DOHH2 (cell line): ENCODE measurements around the gene FASTK.

Experiments
- EZH2phosphoT487 ChIP-seq: fragments of 200-600 bp; sonication (generic); IDR thresholded peaks from 2 replicates; pipeline ENCODE4 v1.6.1; 2017; ENCODE audit warnings: borderline replicate concordance, mild to moderate bottlenecking, antibody characterized with exemption, low read length, moderate library complexity, mixed read lengths
- TF ChIP-seq, protein P1 (sequence below): fragments of 200-600 bp; sonication (generic); IDR thresholded peaks from one replicate; pipeline ENCODE4 v1.5.1; 2014; ENCODE audit warnings: antibody characterized with exemption, mild to moderate bottlenecking, low read depth, low read length; ENCODE audit not compliant: poor library complexity, severe bottlenecking

GRCh38 chr7:151071032-151071866, 9.4 kb downstream of the FASTK start:
- TF ChIP-seq, protein P1, sequence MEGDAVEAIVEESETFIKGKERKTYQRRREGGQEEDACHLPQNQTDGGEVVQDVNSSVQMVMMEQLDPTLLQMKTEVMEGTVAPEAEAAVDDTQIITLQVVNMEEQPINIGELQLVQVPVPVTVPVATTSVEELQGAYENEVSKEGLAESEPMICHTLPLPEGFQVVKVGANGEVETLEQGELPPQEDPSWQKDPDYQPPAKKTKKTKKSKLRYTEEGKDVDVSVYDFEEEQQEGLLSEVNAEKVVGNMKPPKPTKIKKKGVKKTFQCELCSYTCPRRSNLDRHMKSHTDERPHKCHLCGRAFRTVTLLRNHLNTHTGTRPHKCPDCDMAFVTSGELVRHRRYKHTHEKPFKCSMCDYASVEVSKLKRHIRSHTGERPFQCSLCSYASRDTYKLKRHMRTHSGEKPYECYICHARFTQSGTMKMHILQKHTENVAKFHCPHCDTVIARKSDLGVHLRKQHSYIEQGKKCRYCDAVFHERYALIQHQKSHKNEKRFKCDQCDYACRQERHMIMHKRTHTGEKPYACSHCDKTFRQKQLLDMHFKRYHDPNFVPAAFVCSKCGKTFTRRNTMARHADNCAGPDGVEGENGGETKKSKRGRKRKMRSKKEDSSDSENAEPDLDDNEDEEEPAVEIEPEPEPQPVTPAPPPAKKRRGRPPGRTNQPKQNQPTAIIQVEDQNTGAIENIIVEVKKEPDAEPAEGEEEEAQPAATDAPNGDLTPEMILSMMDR, result no peak
- no peak for TF ChIP-seq EZH2phosphoT487
